CD14-positive monocyte (primary cell): ENCODE results near the gene TRIM47. TPM values are rescaled to one million over a fixed set of nuclear protein-coding genes. Genes with fewer than 3 reads are reported as not detected.

Experiments used
- DNase-seq, 3 donors: peaks; one replicate each; pipeline ENCODE4 v3.0.0-alpha.2; 2011 to 2022
- H2AFZ ChIP-seq: 2 replicates; pipeline ENCODE4 v1.6.0; 2012; ENCODE audit warnings: mild to moderate bottlenecking, low read depth, low read length, inconsistent platforms; ENCODE audit not compliant: insufficient read depth, poor library complexity, severe bottlenecking
- H3K27ac ChIP-seq, 2 donors: 1 replicate in 1 of 2; 2 replicates in 1 of 2; pipeline ENCODE4 v1.5.1; 2012 to 2013; ENCODE audit warnings: low read length in 2 of 2, control low read depth in 1 of 2, inconsistent platforms in 1 of 2, low read depth in 1 of 2, mild to moderate bottlenecking in 1 of 2
- H3K27me3 ChIP-seq, 2 donors: one replicate each; pipeline versions ENCODE4 v1.6.0 to v1.6.1; 2011 to 2013; ENCODE audit warnings: low read length in 2 of 2; ENCODE audit not compliant: control insufficient read depth in 2 of 2, insufficient read depth in 2 of 2
- H3K36me3 ChIP-seq, 2 donors: replicated peaks in 1 of 2; 1 replicate in 1 of 2; 2 replicates in 1 of 2; pipeline versions ENCODE4 v1.5.1 to v1.6.1; 2012 to 2013; ENCODE audit warnings: low read length in 2 of 2, control low read depth in 1 of 2, inconsistent platforms in 1 of 2, mild to moderate bottlenecking in 1 of 2; ENCODE audit not compliant: insufficient read depth in 2 of 2, control insufficient read depth in 1 of 2
- H3K4me1 ChIP-seq, 2 donors: 1 replicate in 1 of 2; 2 replicates in 1 of 2; pipeline versions ENCODE4 v1.5.1 to v1.6.1; 2012 to 2013; ENCODE audit warnings: low read length in 2 of 2, control low read depth in 1 of 2, inconsistent platforms in 1 of 2, mild to moderate bottlenecking in 1 of 2, moderate library complexity in 1 of 2; ENCODE audit not compliant: insufficient read depth in 2 of 2, control insufficient read depth in 1 of 2
- H3K4me2 ChIP-seq: replicated peaks from 2 replicates; pipeline ENCODE3; 2012; ENCODE audit warnings: low read length, moderate library complexity, mild to moderate bottlenecking; ENCODE audit not compliant: poor library complexity, severe bottlenecking; ENCODE audit errors: extremely low read depth
- H3K4me3 ChIP-seq, 3 experiments: fragments of 200-600 bp in 1 of 3; sonication (generic) in 1 of 3; replicated peaks in 1 of 3; 1 replicate in 2 of 3; 2 replicates in 1 of 3; pipeline ENCODE4 v1.5.1; 2011 to 2013; ENCODE audit warnings: low read length in 3 of 3, mild to moderate bottlenecking in 3 of 3, control low read depth in 2 of 3, low read depth in 2 of 3, inconsistent platforms in 1 of 3, moderate library complexity in 1 of 3
- H3K79me2 ChIP-seq: 2 replicates; pipeline ENCODE4 v1.6.0; 2012; ENCODE audit warnings: mild to moderate bottlenecking, control low read depth, inconsistent platforms, low read length, moderate library complexity; ENCODE audit not compliant: insufficient read depth
- H3K9ac ChIP-seq: 2 replicates; pipeline ENCODE4 v1.6.0; 2017; ENCODE audit warnings: low read length, mild to moderate bottlenecking; ENCODE audit not compliant: insufficient read depth, poor library complexity, severe bottlenecking
- H3K9me3 ChIP-seq, 2 donors: replicated peaks in 1 of 2; 1 replicate in 1 of 2; 2 replicates in 1 of 2; pipeline versions ENCODE4 v1.5.1 to v1.6.1; 2012 to 2013; ENCODE audit warnings: low read length in 2 of 2, control low read depth in 1 of 2; ENCODE audit not compliant: control insufficient read depth in 1 of 2, insufficient read depth in 1 of 2
- H4K20me1 ChIP-seq: 2 replicates; pipeline ENCODE4 v1.6.0; 2012; ENCODE audit warnings: mild to moderate bottlenecking, low read length, control low read depth, moderate library complexity; ENCODE audit not compliant: insufficient read depth
- H3K27ac Mint-ChIP-seq, 7 donors: one replicate each; pipeline ENCODE4 v1.8.0; 2020; ENCODE audit warnings: mild to moderate bottlenecking in 7 of 7, mixed read lengths in 7 of 7, moderate library complexity in 6 of 7, inconsistent platforms in 2 of 7
- H3K27me3 Mint-ChIP-seq, 3 donors: one replicate each; pipeline ENCODE4 v1.8.0; 2021 to 2022; ENCODE audit warnings: low read depth in 3 of 3, mild to moderate bottlenecking in 3 of 3, mixed read lengths in 3 of 3, moderate library complexity in 3 of 3, inconsistent platforms in 1 of 3
- H3K36me3 Mint-ChIP-seq, 2 donors: one replicate each; pipeline ENCODE4 v1.8.0; 2020; ENCODE audit warnings: mixed read lengths in 2 of 2, inconsistent platforms in 1 of 2, mild to moderate bottlenecking in 1 of 2
- H3K4me1 Mint-ChIP-seq: one replicate; pipeline ENCODE4 v1.8.0; 2020; ENCODE audit warnings: mild to moderate bottlenecking, mixed read lengths
- H3K4me3 Mint-ChIP-seq, 2 donors: one replicate each; pipeline ENCODE4 v1.8.0; 2020; ENCODE audit warnings: mild to moderate bottlenecking in 2 of 2, mixed read lengths in 2 of 2, moderate library complexity in 1 of 2
- H3K9me3 Mint-ChIP-seq, 7 donors: one replicate each; pipeline ENCODE4 v1.8.0; 2020 to 2022; ENCODE audit warnings: mixed read lengths in 7 of 7, mild to moderate bottlenecking in 6 of 7, moderate library complexity in 6 of 7, inconsistent platforms in 2 of 7
- WGBS: methylation state at CpG from one replicate; pipeline ENCODE4 v1.1.5; 2013; ENCODE audit warnings: missing lambda C conversion rate; ENCODE audit not compliant: insufficient coverage; 5-methylcytosine and 5-hydroxymethylcytosine counted together
- intact Hi-C, 2 donors: fragments of 100-400 bp; cut with micrococcal nuclease; formaldehyde crosslinking; loops; one replicate each; pipeline versions ENCODE4 v1.15.0 to v1.15.1; 2023
- polyA plus RNA-seq, 3 donors: library from polyadenylated mRNA; depleted of rRNA in 1 of 3; unstranded in 2 of 3; stranded (reverse) in 1 of 3; fragments of 300-500 nt in 2 of 3; fragments of >200 nt in 1 of 3; fragmentation: Illumina TruSeq in 2 of 3; gene quantifications; 1 replicate in 2 of 3; 2 replicates in 1 of 3; pipeline ENCODE4 v1.2.3, GENCODE V29; 2012 to 2021
- TF ChIP-seq, protein P1 (sequence below): fragments of 200-600 bp; IDR thresholded peaks from one replicate; pipeline ENCODE4 v1.8.0; 2022; ENCODE audit warnings: antibody characterized with exemption, mild to moderate bottlenecking

The TRIM47 gene
- polyA plus RNA-seq, 3 donors: 0.20 TPM; not detected in 2

DNA sequence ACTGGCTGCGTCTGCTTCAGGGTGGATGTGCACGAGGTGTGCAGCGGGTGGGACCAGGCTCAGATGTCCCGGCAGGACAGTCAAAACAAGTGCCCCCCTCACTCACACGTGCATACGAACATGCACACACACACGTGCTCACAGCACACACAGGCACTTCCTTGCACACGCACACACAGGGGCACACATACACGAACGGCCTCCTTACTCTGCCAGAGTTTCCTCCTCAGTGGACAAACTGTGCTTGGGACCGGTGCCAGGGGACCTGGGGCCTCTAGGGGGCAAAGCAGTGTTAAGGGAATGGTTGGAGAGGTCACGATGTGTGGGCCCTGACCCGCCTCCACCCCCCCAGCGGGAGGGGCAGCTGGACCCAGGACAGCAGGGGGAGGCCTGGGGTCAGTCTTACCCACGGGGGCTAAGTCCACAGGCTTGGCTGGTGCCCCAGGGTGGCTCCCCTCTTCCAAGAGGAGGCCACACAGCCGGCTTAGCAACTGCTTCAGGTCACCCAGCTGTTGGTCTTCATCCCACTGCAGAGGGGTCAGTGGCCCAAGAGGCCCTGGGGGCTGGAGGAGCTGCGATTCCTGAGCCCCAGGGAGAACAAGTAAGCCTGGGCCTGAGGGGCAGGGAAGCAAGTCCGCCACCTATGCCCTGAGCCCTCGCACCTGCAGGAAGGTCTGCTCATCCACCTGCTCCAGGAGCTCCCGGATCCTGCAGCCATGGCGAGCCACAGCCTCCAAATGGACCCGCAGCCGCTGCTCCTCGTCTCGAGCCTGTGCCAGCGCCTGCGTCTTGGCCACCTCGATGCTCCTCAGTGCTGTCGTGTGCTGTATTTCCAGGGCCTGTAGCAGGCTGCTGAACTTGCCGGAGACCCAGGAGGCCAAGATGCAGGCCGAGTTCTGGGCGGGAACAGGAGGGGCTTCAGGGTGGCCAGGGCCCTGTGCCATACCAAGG lies 13.5 kb upstream of the TRIM47 start:
- Histone ChIP-seq H4K20me1 (peaks cover 23% of the 10 kb centered on the region), H3K9me3 (no peaks in the 10 kb centered on the region), H2AFZ (no peak overlapping the region), H3K36me3 (peaks cover 15 to 34% of the 10 kb centered on the region in 2 donors), H3K79me2 (peaks cover 17% of the 10 kb centered on the region), H3K4me1 (peaks cover 13 to 16% of the 10 kb centered on the region in 2 donors), H3K4me3 (no peak overlapping the region), H3K27ac (no peak overlapping the region), H3K9ac (no peak overlapping the region), H3K4me2 (no peak overlapping the region), H3K27me3 (no peaks in the 10 kb centered on the region)
- Mint-ChIP-seq H3K36me3 (peaks cover 16 to 31% of the 10 kb centered on the region in 2 donors), H3K9me3 (peaks cover 0 to 2% (median 0%) of the 10 kb centered on the region in 7 donors), H3K4me1 (peaks cover 17% of the 10 kb centered on the region), H3K27ac (no peak overlapping the region), H3K27me3 (peaks cover 0 to 3% (median 3%) of the 10 kb centered on the region in 3 donors), H3K4me3 (no peak overlapping the region)
- TF ChIP-seq, protein P1, sequence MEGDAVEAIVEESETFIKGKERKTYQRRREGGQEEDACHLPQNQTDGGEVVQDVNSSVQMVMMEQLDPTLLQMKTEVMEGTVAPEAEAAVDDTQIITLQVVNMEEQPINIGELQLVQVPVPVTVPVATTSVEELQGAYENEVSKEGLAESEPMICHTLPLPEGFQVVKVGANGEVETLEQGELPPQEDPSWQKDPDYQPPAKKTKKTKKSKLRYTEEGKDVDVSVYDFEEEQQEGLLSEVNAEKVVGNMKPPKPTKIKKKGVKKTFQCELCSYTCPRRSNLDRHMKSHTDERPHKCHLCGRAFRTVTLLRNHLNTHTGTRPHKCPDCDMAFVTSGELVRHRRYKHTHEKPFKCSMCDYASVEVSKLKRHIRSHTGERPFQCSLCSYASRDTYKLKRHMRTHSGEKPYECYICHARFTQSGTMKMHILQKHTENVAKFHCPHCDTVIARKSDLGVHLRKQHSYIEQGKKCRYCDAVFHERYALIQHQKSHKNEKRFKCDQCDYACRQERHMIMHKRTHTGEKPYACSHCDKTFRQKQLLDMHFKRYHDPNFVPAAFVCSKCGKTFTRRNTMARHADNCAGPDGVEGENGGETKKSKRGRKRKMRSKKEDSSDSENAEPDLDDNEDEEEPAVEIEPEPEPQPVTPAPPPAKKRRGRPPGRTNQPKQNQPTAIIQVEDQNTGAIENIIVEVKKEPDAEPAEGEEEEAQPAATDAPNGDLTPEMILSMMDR: no peak
- no peak for DNase-seq
- WGBS: 95% methylated on average over 22 of the region's 32 CpGs
- intact Hi-C loops: no loop called here

DNA sequence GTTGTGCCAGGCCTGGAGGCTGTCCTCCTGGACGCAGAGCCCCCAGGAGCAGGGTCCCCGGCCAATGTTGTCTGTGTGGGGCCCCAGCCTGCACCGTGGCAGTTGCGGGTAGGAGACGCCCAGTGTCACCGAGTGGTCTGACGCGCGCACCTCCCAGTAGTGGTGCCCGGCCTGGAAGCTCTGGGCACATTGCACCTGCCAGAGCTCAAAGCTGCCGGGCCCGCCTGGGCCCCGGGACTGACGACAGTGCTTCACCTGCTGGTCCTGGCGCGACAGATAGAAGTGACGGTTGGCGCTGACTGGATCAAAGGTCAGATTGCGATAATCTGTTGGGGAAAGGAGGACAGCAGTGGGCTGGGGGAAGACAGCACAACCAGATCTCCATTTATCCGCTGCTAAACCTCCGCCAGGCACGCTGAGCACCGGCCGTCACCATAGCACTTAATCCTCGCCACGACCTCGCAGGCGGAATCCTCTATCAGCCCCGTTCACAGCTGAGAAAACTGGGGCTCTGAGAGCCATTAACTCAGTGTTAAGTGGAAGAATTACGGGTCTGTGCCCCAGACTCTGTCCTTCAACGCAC lies 12.7 kb upstream of the TRIM47 start:
- Histone ChIP-seq H3K79me2 (peaks cover 17% of the 10 kb centered on the region), H3K4me2 (no peak overlapping the region), H3K27me3 (no peaks in the 10 kb centered on the region), H2AFZ (no peak overlapping the region), H3K4me1 (peaks cover 13 to 14% of the 10 kb centered on the region in 2 donors), H3K27ac (no peak overlapping the region), H3K36me3 (peaks cover 15 to 34% of the 10 kb centered on the region in 2 donors), H3K9me3 (no peaks in the 10 kb centered on the region), H3K4me3 (no peak overlapping the region), H4K20me1 (peaks cover 23% of the 10 kb centered on the region), H3K9ac (no peak overlapping the region)
- TF ChIP-seq, protein P1: no peak
- Mint-ChIP-seq H3K4me1 (peaks cover 17% of the 10 kb centered on the region), H3K27ac (no peak overlapping the region), H3K36me3 (peaks cover 16 to 31% of the 10 kb centered on the region in 2 donors), H3K9me3 (peaks cover 0 to under 1% (median 0%) of the 10 kb centered on the region in 7 donors), H3K4me3 (no peak overlapping the region), H3K27me3 (peaks cover 0 to 3% (median 3%) of the 10 kb centered on the region in 3 donors)
- 96% methylated on average over 30 of the region's 31 CpGs for WGBS
- intact Hi-C loops: no loop called here
- no peak for DNase-seq
